HEK293T (cell line): ENCODE results near the gene PP2D1.

Source experiments
- ARNT ChIP-seq: fragments of 450-650 bp; IDR thresholded peaks from 2 replicates; pipeline ENCODE4 v1.6.1; 2017; ENCODE audit warnings: mild to moderate bottlenecking
- BHLHE40 ChIP-seq: fragments of 450-650 bp; IDR thresholded peaks from 2 replicates; pipeline ENCODE4 v1.6.1; 2016; ENCODE audit warnings: mild to moderate bottlenecking, moderate library complexity, borderline replicate concordance
- ELF4 ChIP-seq: fragments of 450-650 bp; IDR thresholded peaks from 2 replicates; pipeline ENCODE4 v1.6.1; 2017; ENCODE audit warnings: antibody characterized with exemption
- FOXA1 ChIP-seq: fragments of 450-650 bp; IDR thresholded peaks from 2 replicates; pipeline ENCODE4 v1.6.1; 2016; ENCODE audit warnings: mild to moderate bottlenecking
- FOXM1 ChIP-seq: fragments of 450-650 bp; IDR thresholded peaks from 2 replicates; pipeline ENCODE4 v1.6.1; 2017; ENCODE audit warnings: mild to moderate bottlenecking, borderline replicate concordance
- HDGF ChIP-seq: fragments of 450-650 bp; IDR thresholded peaks from 2 replicates; pipeline ENCODE4 v1.6.1; 2017; ENCODE audit warnings: antibody characterized with exemption, borderline replicate concordance
- LEF1 ChIP-seq: fragments of 450-650 bp; IDR thresholded peaks from 2 replicates; pipeline ENCODE4 v1.6.1; 2017; ENCODE audit warnings: mild to moderate bottlenecking, borderline replicate concordance
- PKNOX1 ChIP-seq: fragments of 450-650 bp; IDR thresholded peaks from 2 replicates; pipeline ENCODE4 v1.6.1; 2016
- SP1 ChIP-seq: fragments of 450-650 bp; IDR thresholded peaks from 2 replicates; pipeline ENCODE4 v1.6.1; 2017
- TARDBP ChIP-seq: fragments of 450-650 bp; IDR thresholded peaks from 2 replicates; pipeline ENCODE4 v1.6.1; 2016

GRCh38 chr3:20039765-20040547 is 27.9 kb upstream of the PP2D1 start, which contains the start of gene KAT2B:
- TF ChIP-seq FOXM1 (no peak), TARDBP (no peak), FOXA1 (no peak), BHLHE40 (no peak), ELF4 (no peak), LEF1 (no peak), SP1 (no peak), HDGF (no peak), ARNT (no peak), PKNOX1 (peak; percentile 71)
